Effector memory CD4-positive, alpha-beta T cell (primary cell): ENCODE measurements around the gene DUSP2.

Experiments used
- DNase-seq, 3 donors: peaks; one replicate each; pipeline ENCODE4 v3.0.0-alpha.2; 2020
- H3K27ac ChIP-seq: 2 replicates; pipeline ENCODE4 v1.7.0; 2013; ENCODE audit warnings: mild to moderate bottlenecking, low read length, moderate library complexity; ENCODE audit not compliant: insufficient read depth, poor library complexity, severe bottlenecking
- H3K27me3 ChIP-seq: replicated peaks from 2 replicates; pipeline ENCODE4 v1.7.0; 2013; ENCODE audit warnings: mild to moderate bottlenecking, low read length; ENCODE audit not compliant: insufficient read depth, control insufficient read depth, poor library complexity, severe bottlenecking
- H3K36me3 ChIP-seq: 2 replicates; pipeline ENCODE4 v1.7.0; 2013; ENCODE audit warnings: mild to moderate bottlenecking, low read length, moderate library complexity; ENCODE audit not compliant: control insufficient read depth, insufficient read depth
- H3K4me1 ChIP-seq: 2 replicates; pipeline ENCODE4 v1.7.0; 2013; ENCODE audit warnings: low read length, mild to moderate bottlenecking; ENCODE audit not compliant: control insufficient read depth, insufficient read depth, poor library complexity, severe bottlenecking
- H3K4me3 ChIP-seq: 2 replicates; pipeline ENCODE4 v1.7.0; 2013; ENCODE audit warnings: low read length, low read depth, mild to moderate bottlenecking; ENCODE audit not compliant: insufficient read depth, poor library complexity, severe bottlenecking
- H3K9me3 ChIP-seq: 2 replicates; pipeline ENCODE4 v1.7.0; 2013; ENCODE audit warnings: mild to moderate bottlenecking, low read length, moderate library complexity; ENCODE audit not compliant: control insufficient read depth

Gene DUSP2

DNA sequence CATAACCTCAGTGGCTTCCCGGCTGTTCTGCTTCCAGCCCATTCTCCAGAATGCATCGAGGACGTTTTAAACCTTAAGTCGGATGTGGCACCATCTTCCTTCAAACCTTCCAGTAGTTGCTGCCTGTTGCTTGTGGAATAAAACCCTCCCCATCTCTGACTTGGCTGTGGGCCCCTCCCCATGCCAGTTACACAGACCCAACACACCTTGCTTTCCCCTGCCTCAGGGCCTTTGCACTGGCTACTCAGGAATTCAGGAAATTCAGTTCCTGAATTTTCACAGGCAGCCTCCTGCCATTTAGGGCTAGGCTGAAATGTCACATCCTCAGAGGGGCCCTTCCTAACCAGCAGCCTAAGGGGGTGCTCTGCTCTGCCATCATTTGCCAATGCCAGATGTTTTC lies 23.8 kb downstream of the DUSP2 start:
- H3K27me3 ChIP-seq = peaks cover 7% of the 10 kb centered on the region

DNA sequence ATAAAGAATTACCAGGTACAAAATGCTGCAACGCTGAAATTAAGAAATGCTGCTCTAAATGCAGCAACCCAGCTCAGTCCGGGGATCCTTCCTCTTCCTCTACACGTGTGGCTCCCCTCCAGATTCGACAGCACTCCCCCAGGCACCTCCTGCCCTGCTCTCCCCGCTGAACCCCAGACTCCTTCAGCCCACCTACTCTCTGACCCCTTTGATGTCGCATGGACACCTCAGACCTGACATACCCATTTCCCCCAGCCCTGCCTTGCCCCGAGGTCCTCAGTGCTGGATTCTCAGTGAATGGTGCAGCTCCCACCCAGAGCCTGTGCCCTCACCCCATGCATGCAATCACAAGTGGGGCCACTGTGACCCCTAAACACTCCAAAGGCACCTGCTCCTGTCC lies 24.2 kb downstream of the DUSP2 start:
- DNase-seq = no peak
- Histone ChIP-seq H3K4me3 (no peak overlapping the region), H3K36me3 (no peaks in the 10 kb centered on the region), H3K27me3 (peaks cover 7% of the 10 kb centered on the region), H3K9me3 (no peaks in the 10 kb centered on the region), H3K27ac (no peak overlapping the region), H3K4me1 (peaks cover 9% of the 10 kb centered on the region)

More for the DNA sequence above, 23.8 kb downstream of the DUSP2 start:
- no peak for DNase-seq
- Histone ChIP-seq H3K27ac (no peak overlapping the region), H3K4me1 (peaks cover 5% of the 10 kb centered on the region), H3K36me3 (no peaks in the 10 kb centered on the region), H3K4me3 (no peak overlapping the region), H3K9me3 (no peaks in the 10 kb centered on the region)

DNA sequence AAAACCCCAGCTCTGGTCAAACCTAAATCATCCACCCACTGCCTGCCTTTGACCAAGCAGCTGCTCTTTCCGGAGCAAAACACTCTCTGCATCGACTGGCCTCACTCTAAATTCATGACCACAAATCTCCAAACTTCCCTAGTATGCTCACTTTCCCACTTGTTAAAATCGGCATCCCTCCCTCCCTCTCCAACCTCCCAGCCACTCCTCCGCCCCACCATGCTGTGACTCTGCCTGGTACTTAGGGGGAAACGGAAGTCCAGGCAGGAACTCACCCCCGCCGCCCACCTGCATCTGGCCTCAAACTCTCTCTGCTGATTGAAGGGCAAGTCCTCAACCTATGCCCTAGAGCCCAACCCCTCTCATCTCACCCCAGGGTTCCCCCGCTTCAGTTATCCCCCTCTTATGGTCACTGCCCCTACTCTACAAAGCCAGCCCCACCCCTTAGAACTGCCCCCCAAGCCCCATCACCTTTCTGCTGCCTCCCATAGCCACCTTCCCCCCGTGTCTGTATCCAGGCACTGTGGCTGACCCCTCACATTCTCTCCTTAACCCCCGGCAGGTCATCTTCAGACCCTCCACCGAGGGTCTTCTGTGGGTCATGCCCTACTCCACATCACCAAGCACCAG lies 25.0 kb downstream of the DUSP2 start:
- H3K4me1 ChIP-seq = peaks cover 10% of the 10 kb centered on the region
- no peak overlapping the region for H3K4me3 ChIP-seq
- no peak for DNase-seq
- H3K27me3 ChIP-seq = peaks cover 7% of the 10 kb centered on the region
- no peaks in the 10 kb centered on the region for H3K36me3 ChIP-seq
- H3K27ac ChIP-seq = no peak overlapping the region
- H3K9me3 ChIP-seq = no peaks in the 10 kb centered on the region

DNA sequence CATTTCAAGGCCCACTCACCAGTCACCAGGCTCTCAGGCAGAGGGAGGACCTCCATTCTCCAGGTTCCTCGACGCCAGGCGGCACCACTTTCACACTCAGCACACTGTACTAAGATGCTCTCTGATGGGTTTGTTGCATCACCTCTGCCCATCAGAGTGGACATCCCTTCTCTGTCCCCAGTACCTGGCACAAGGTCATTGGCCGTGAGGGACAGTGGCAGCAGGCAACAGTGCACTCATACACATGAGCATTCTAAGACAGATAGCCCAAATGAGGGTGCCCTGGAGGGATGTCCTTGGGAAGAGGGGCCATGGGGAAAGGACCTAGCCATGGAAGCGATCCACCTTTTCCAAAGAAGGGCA lies 25.9 kb downstream of the DUSP2 start:
- Histone ChIP-seq H3K27me3 (peaks cover 7% of the 10 kb centered on the region), H3K36me3 (no peaks in the 10 kb centered on the region), H3K9me3 (no peaks in the 10 kb centered on the region), H3K27ac (no peak overlapping the region), H3K4me1 (peaks cover 10% of the 10 kb centered on the region), H3K4me3 (no peak overlapping the region)
- no peak for DNase-seq

DNA sequence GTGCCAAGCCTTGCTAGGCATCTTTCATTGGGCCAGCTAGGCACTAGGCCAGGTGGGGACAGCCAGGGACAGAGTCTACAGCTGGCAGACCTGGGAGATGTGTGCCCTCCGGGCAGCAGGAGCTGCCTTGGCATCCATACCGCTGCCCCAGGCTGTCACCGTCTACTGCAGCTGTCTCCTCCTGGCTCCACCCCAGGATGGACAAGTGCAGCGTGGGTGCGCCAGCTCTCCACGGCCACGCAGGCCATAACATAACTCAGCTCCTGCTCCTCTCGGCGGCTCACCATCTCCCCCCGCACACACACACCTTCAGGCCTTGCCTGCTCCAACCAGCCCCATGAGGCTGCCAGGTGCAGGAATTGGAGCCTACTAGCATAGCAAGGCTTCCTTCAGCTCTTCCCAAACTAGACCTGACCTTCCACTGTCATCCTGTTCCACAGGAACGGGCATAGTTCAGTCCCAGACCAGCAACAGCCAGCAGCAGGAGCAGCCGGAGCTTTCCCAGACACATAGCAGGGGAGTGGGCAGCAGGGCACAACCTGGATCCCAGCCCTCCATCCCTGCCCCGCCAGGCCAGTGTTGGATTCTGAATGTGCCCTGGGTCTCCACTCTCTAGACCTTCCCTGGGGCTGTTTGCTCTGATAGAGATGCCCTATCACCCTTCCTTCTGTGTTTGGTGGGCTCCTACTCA lies 26.4 kb downstream of the DUSP2 start:
- Histone ChIP-seq H3K4me1 (peaks cover 10% of the 10 kb centered on the region), H3K36me3 (no peaks in the 10 kb centered on the region), H3K4me3 (no peak overlapping the region), H3K27ac (no peak overlapping the region), H3K9me3 (no peaks in the 10 kb centered on the region), H3K27me3 (peaks cover 7% of the 10 kb centered on the region)
- no peak for DNase-seq

DNA sequence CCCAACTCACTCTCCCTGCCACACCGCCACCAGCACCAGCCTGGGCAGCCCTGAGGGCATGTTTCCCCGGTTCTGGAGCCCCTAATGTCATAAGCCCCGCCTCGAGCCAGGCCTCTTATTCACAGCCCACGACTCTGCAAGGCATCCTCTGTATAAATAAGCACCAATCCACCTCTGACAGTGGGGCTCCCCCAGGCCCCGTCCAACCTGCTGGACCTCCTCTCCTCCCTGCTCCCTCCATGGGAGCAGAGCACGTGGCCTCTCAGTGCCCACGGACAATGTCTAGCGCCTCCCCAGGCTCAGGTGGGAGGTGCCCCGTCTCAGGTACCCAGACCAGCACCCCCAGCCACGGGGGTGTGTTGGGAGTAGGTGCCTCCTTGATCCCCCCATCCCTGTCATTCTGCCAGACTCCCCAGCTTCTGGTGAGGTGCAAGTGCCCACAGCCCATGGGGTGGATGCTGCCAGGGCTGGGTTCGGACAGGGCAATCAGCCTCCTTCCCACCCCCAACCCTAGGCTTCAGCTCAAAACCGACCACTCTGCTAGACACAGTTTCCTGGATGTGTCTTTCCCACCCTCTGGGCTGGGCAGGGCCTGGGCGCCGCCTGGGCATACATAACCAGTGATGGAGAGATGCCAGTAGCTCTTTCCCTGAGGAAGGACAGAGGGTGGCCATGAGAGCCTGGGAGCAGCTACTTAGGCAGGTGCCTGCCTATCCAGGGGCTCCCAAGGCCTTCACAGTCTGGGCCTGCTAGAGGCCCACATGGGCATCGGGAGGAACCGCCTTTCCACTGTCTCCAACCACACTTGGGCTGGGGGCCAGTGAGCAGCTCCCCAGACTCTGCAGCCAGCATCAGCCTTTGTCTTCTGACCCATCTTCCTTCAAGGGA lies 27.3 kb downstream of the DUSP2 start:
- Histone ChIP-seq H3K4me1 (peaks cover 10% of the 10 kb centered on the region), H3K27ac (no peak overlapping the region), H3K4me3 (no peak overlapping the region), H3K9me3 (no peaks in the 10 kb centered on the region), H3K27me3 (peaks cover 7% of the 10 kb centered on the region), H3K36me3 (no peaks in the 10 kb centered on the region)
- DNase-seq = peak in 1 of 3 donors; percentile 1

DNA sequence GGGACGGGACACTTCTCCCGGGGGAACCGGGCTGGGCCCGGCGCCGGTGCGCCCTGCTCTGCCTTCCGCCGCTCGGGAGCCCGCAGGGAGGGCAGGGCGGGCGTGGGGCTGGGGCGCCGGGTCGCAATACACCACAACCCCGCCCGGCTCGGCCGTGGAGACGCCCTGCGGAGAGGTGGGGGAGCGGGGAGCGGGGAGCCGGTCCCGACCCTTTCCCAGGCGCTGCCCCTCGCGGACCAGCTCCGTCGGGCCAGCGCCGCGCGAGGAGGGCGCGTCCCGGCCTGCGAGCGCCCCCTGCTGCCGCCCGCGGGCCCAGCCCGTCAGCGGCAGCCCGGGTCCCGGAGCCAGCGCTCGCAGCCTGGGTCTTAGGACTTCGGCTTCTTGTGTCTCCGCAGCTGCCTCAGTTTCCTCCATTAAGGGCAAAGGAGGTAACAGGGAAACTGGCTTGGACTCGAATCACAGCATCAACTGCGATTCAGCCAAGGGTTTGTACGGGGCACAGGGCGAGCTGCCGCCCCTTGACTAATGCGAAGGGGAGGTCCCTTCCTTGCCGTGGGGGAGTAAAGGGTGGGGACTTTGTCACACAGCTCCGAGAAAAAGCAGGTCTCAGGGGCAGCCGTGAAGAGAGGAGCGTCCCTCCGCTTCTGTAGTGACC lies 28.2 kb downstream of the DUSP2 start:
- H3K4me3 ChIP-seq = peak overlapping the region; percentile 44

GRCh38 chr2:96116424-96116878 lies 28.8 kb downstream of the DUSP2 start, which contains the start of gene ADRA2B:
Gene ADRA2B, minus strand, starts transcription at chr2:96116571. Its CDS starts 422 bp downstream, at chr2:96116149.
- Histone ChIP-seq H3K27ac (peak within 1 kb of the TSS; percentile 28), H3K4me3 (peak within 1 kb of the TSS; percentile 44), H3K36me3 (no peaks in the 10 kb centered on the region), H3K9me3 (no peaks in the 10 kb centered on the region), H3K4me1 (peaks cover 10% of the 10 kb centered on the region), H3K27me3 (peaks cover 7% of the 10 kb centered on the region)
- peak; percentile 69 to 71 (median 69) for DNase-seq

More for the DNA sequence above, 28.2 kb downstream of the DUSP2 start:
- Histone ChIP-seq H3K4me1 (peaks cover 10% of the 10 kb centered on the region), H3K27me3 (peaks cover 7% of the 10 kb centered on the region), H3K27ac (peak overlapping the region; percentile 28), H3K36me3 (no peaks in the 10 kb centered on the region), H3K9me3 (no peaks in the 10 kb centered on the region)
- peak; percentile 24 to 41 (median 34) for DNase-seq

DNA sequence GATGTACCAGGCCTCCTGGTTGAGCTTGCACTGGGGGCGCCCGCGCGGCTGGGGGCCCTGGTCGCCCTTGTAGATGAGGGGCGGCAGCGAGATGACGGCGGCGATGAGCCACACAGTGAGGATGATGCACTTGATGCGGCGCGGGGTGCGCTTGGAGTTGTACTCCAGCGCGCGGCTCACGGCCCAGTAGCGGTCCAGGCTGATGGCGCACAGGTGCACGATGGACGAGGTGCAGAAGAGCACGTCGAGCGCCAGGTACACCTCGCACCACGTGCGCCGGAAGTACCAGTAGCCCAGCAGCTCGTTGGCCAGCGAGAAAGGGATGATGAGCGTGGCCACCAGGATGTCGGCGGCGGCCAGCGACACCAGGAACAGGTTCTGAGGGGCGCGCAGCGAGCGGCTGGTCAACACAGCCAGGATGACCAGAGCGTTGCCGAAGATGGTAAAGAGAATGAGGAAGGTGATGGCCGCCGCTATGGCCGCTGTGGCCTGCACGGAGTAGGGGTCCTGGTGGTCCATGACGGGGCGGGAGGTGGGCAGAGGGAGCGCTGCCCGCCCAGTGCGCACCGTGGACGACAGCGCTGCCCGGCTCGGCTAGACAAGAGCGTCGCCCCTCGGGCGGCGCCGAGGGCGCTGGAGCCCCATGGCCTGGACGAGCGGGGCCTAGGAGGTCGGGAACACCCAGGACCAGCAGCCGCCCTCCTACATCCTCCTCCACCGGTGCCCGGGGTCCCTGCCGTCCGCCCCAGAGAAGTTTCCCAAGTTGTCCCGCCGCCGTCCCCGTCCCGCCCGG lies 29.4 kb downstream of the DUSP2 start:
- DNase-seq = peak in 1 of 3 donors; percentile 5
- Histone ChIP-seq H3K4me1 (peaks cover 10% of the 10 kb centered on the region), H3K27me3 (peaks cover 5% of the 10 kb centered on the region), H3K36me3 (no peaks in the 10 kb centered on the region), H3K9me3 (no peaks in the 10 kb centered on the region), H3K27ac (no peak overlapping the region), H3K4me3 (peak overlapping the region; percentile 44)
